Measurements from ENCODE around the gene CD80.

CD80 gene

DNA sequence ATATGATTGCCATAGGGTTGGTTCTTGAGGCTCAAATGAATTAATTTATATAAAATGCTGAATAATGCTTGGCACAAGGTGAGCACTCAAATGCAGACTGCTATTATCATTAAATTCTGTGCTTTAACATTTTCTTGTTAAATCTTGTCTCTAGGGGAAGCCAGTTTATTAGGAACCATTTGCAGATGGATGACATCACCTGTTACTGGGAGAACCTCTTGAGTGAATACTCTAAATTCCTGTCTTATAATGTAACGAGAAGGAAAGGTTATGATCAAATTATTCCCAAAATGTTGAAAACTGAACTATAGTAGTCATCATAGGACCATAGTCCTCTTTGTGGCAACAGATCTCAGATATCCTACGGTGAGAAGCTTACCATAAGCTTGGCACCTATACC is 67.3 kb downstream of the CD80 start:
- no peak for FAIRE-seq

DNA sequence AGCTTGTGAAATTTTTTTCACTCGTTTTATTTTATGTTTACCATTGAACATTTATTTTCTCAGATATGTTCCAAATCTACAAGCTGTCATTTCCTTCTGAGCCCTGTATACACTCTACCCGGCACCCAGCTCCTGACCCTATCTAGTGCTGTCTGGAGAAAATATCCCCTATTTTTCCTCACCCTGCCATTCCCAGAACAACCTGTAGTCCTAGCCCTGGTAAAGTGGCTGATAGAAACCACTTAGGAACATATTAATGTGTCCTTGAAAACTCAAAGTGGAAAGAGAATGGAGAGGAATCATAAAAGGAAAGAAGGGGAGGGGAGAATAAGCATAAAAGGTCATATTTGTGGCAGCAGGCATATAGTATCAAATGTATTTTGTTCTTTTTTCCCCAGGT is 69.3 kb downstream of the CD80 start:
- FAIRE-seq, result no peak

DNA sequence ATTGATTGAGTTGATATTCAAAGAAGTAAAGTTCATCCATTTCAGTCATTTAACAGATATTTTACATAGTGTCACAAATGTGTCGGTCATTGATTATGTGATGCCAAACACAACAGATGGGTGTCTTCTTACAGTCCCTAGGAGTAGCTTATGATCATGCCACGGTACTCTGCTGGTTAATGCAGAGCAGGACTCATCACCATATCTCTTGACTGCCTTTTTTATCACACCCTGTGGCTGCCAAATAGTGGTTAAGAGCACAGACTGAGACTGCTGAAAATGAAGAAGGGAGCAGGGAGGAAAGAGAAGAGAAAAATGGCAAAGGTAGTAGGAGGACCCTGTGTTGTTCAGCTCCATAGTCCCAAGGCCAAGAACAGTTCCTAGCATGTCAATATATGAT is 73.9 kb downstream of the CD80 start:
- no peak for FAIRE-seq

DNA sequence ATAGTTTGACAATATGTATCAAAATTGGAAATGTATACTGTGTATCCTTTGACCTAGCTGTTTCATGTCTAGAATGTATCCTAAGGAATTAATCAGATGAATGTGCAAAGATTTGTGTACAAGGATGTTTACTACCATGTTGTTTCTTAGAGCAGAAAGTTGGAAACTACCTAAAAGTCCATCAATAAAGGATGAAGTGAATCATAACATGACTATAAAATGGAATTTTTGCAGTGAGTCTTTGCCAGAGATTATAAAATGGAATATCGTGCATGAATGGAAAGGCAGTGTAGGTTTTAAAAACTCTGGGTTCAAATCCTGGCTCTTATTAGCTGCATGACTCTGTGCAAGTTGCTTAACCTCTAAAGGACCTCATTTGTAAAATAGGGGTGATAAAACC is 76.3 kb downstream of the CD80 start:
- no peak for FAIRE-seq

DNA sequence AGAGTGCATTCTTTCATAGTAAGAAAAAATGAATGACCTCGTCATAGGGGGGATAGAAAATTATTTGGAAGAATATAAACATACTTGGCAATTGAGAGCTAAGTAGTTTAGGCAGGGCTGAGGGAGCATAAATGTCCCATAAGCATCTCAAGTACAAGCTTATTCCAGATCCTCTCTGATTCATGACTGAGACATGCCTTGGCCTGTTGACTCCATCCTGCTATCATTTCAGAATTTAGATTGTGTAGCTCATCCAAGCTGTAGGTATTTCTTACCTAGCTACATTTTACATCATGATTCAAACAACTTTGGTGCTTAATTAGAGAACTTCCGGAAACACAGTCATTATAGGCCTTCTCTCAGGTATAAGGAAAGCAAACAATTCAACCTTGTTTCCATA is 78.3 kb downstream of the CD80 start:
- FAIRE-seq, result no peak
